Sigmoid colon (tissue), 7 donors: ENCODE measurements around the gene SRSF7. TPM values are rescaled to one million over a fixed set of nuclear protein-coding genes. Genes with fewer than 3 reads are reported as not detected.
A peak's percentile ranks its signal among the peaks of the same experiment; 100 is the strongest.

Experiments used
- DNase-seq: peaks from one replicate; pipeline ENCODE4 v3.0.0-alpha.2; 2019
- H3K27ac ChIP-seq, 4 donors: fragments of 200-600 bp; sonication (generic); one replicate each; pipeline ENCODE4 v1.5.1; 2016 to 2019; ENCODE audit warnings: mild to moderate bottlenecking in 1 of 4
- H3K27me3 ChIP-seq, 3 donors: fragments of 200-600 bp; sonication (generic); one replicate each; pipeline ENCODE4 v1.5.1; 2019; ENCODE audit warnings: mild to moderate bottlenecking in 1 of 3
- H3K36me3 ChIP-seq, 4 donors: fragments of 200-600 bp; sonication (generic); one replicate each; pipeline ENCODE4 v1.5.1; 2016 to 2019
- H3K4me1 ChIP-seq, 4 donors: fragments of 200-600 bp; sonication (generic); one replicate each; pipeline ENCODE4 v1.5.1; 2017 to 2019
- H3K4me3 ChIP-seq, 4 donors: fragments of 200-600 bp; sonication (generic); one replicate each; pipeline ENCODE4 v1.5.1; 2017 to 2019; ENCODE audit warnings: mild to moderate bottlenecking in 2 of 4, moderate library complexity in 1 of 4
- H3K9me3 ChIP-seq, 4 donors: fragments of 200-600 bp in 3 of 4; sonication (generic) in 3 of 4; one replicate each; pipeline versions ENCODE4 v1.5.1 to v1.6.1; 2013 to 2019
- EP300 ChIP-seq, 4 donors: sonication (generic); formaldehyde crosslinking; IDR thresholded peaks; one replicate each; pipeline ENCODE4 v1.6.1; 2017; ENCODE audit warnings: antibody characterized with exemption in 4 of 4
- POLR2A ChIP-seq, 2 donors: fragments of 450-650 bp; IDR thresholded peaks; one replicate each; pipeline ENCODE4 v1.6.1; 2016; ENCODE audit warnings: antibody characterized with exemption in 2 of 2, mild to moderate bottlenecking in 2 of 2, moderate library complexity in 2 of 2
- POLR2AphosphoS5 ChIP-seq, 4 donors: sonication (generic); formaldehyde crosslinking; IDR thresholded peaks; one replicate each; pipeline ENCODE4 v1.6.1; 2017; ENCODE audit warnings: antibody characterized with exemption in 4 of 4
- WGBS, 2 donors: extraction: QIAGEN DNeasy Blood & Tissue Kit; methylation state at CpG; one replicate each; pipeline ENCODE4 v1.1.7; 2013; 5-methylcytosine and 5-hydroxymethylcytosine counted together
- intact Hi-C: fragments of 100-400 bp; cut with DNase I; formaldehyde crosslinking; loops from one replicate; pipeline ENCODE4 v1.15.1; 2023
- polyA plus RNA-seq, 3 donors: library from polyadenylated mRNA; stranded (reverse); fragments of 200-250 nt; gene quantifications; one replicate each; pipeline ENCODE4 v1.2.3, GENCODE V29; 2013
- total RNA-seq, 4 donors: library from RNA; depleted of rRNA; stranded (reverse); fragments of >200 nt; gene quantifications; one replicate each; pipeline ENCODE4 v1.1.0, GENCODE V29; 2016
- TF ChIP-seq, protein P1 (sequence below), 4 experiments: fragments of 450-650 bp in 3 of 4; fragments of 200-600 bp in 1 of 4; IDR thresholded peaks; one replicate each; pipeline ENCODE4 v1.5.1; 2016 to 2019; ENCODE audit warnings: antibody characterized with exemption in 4 of 4, mild to moderate bottlenecking in 3 of 4, moderate library complexity in 2 of 4
- donor health status: healthy with polysubstance abuse.
- donor health status: Bipolar disorder and iron deficiency.
- donor health status: healthy.

Gene SRSF7
- total and polyA plus RNA-seq, 7 donors, result 55.9 to 146 (median 83.8) TPM

DNA sequence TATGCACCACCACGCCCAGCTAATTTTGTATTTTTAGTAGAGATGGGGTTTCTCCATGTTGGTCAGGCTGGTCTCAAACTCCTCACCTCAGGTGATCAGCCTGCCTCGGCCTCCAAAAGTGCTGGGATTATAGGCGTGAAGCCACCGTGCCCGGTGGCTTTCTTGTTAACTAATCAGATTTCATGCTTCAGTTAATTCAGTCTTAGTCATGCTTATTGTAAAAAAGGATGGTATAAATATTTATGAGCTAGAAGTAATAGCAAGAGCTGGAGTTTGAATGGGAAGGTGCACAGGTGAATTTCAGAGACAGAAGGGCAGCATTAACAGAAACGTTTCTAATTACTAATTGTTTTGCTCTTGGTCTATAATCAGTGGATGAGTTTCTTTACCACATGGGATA, 37.1 kb upstream of the SRSF7 start:
- intact Hi-C loops, result no loop called here
- no peaks in the 10 kb centered on the region for H3K4me1 ChIP-seq
- H3K27ac ChIP-seq, result no peak overlapping the region
- no peaks in the 10 kb centered on the region for H3K9me3 ChIP-seq
- H3K4me3 ChIP-seq, result no peak overlapping the region
- no peaks in the 10 kb centered on the region for H3K27me3 ChIP-seq
- TF ChIP-seq, protein P1, sequence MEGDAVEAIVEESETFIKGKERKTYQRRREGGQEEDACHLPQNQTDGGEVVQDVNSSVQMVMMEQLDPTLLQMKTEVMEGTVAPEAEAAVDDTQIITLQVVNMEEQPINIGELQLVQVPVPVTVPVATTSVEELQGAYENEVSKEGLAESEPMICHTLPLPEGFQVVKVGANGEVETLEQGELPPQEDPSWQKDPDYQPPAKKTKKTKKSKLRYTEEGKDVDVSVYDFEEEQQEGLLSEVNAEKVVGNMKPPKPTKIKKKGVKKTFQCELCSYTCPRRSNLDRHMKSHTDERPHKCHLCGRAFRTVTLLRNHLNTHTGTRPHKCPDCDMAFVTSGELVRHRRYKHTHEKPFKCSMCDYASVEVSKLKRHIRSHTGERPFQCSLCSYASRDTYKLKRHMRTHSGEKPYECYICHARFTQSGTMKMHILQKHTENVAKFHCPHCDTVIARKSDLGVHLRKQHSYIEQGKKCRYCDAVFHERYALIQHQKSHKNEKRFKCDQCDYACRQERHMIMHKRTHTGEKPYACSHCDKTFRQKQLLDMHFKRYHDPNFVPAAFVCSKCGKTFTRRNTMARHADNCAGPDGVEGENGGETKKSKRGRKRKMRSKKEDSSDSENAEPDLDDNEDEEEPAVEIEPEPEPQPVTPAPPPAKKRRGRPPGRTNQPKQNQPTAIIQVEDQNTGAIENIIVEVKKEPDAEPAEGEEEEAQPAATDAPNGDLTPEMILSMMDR (IDR thresholded peaks at IDR 0.05), result no peak
- TF ChIP-seq EP300 (IDR thresholded peaks at IDR 0.05), result no peak
- TF ChIP-seq POLR2AphosphoS5 (IDR thresholded peaks at IDR 0.05), result no peak
- no peak for TF ChIP-seq POLR2A (IDR thresholded peaks at IDR 0.05)
- DNase-seq, result no peak
- H3K36me3 ChIP-seq, result no peaks in the 10 kb centered on the region
- 92 to 93% methylated on average over 6 of the region's 6 CpGs for WGBS, 2 donors

DNA sequence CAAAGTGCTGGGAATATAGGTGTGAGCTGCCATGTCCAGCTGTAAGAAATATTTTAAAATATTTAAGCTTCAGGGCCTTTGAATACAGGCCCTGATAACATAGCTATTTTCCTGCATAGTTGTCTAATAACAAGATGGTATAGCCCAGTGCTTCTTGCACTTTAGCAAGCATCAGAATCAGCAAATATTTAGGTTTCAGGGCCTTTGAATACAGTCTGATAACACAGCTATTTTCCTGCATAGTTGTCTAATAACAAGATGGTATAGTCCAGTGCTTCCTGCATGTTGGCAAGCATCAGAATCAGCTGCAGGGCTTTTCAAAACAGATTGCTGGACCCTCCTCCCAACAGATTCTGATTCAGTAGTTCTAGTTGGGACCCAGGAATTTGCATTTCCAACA, 32.4 kb upstream of the SRSF7 start:
- Histone ChIP-seq H3K27ac (no peak overlapping the region), H3K9me3 (no peaks in the 10 kb centered on the region), H3K4me3 (no peak overlapping the region), H3K27me3 (no peaks in the 10 kb centered on the region), H3K36me3 (peaks cover 2 to 19% (median 7%) of the 10 kb centered on the region in 4 donors), H3K4me1 (peaks cover 0 to 8% (median 7%) of the 10 kb centered on the region in 4 donors)
- intact Hi-C loops, result no loop called here
- no peak for DNase-seq
- TF ChIP-seq POLR2AphosphoS5 (IDR thresholded peaks at IDR 0.05), result no peak
- TF ChIP-seq, protein P1 (IDR thresholded peaks at IDR 0.05), result no peak

DNA sequence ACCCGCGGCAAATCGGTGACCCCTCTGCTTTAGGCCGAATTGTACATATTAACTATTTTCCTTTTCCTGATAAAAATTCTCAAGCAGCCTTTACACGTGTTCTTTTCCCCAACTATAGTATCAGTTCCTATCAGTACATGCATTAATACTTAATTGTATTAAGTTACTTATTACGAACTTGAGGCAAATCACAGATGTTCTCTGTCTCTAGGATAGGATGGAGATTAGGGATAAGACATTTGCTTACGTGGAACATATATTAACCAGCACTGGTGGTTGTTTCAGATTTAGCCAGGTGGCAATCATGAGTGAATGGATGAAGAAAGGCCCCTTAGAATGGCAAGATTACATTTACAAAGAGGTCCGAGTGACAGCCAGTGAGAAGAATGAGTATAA, 27.5 kb upstream of the SRSF7 start:
- TF ChIP-seq, protein P1 (IDR thresholded peaks at IDR 0.05), result no peak
- TF ChIP-seq POLR2A (IDR thresholded peaks at IDR 0.05) (no peak), EP300 (IDR thresholded peaks at IDR 0.05) (no peak), POLR2AphosphoS5 (IDR thresholded peaks at IDR 0.05) (no peak)
- H3K9me3 ChIP-seq, result no peaks in the 10 kb centered on the region
- intact Hi-C loops, result loop anchor here (2.0 kb wide), 1 partner anchor 28 kb away; the partner anchor contains the start of gene SRSF7
- H3K36me3 ChIP-seq, result peaks cover 2 to 19% (median 7%) of the 10 kb centered on the region in 4 donors
- WGBS, 2 donors, result 13 to 20% methylated on average over 8 of the region's 8 CpGs
- peaks cover 0 to 11% (median 8%) of the 10 kb centered on the region in 4 donors for H3K4me1 ChIP-seq
- H3K27me3 ChIP-seq, result no peaks in the 10 kb centered on the region
- peak overlapping the region; percentile 57 to 66 (median 60) for H3K4me3 ChIP-seq
- DNase-seq, result no peak
- peak overlapping the region; percentile 73 to 80 (median 78) for H3K27ac ChIP-seq

DNA sequence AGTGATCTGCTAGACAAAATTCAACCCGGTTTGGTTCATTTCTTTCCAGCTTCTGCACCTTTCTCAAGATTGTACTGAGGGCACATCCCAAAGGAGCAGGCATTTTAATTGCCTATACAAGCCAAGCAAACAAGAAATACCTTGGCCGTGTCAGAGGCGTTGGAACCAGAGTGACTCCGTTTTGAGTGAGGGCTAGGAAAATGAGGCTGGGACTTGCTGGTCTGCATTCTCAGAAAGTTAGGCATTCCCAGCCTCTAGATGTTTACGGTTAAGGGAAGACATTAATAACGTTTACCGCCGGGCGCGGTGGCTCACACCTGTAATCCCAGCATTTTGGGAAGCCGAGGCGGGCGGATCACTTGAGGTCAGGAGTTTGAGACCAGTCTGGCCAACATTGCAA, 25.4 kb upstream of the SRSF7 start:
- peaks cover 0 to 11% (median 8%) of the 10 kb centered on the region in 4 donors for H3K4me1 ChIP-seq
- H3K9me3 ChIP-seq, result no peaks in the 10 kb centered on the region
- no peak overlapping the region for H3K4me3 ChIP-seq
- 76 to 84% methylated on average over 13 of the region's 13 CpGs for WGBS, 2 donors
- H3K36me3 ChIP-seq, result peaks cover 2 to 10% (median 5%) of the 10 kb centered on the region in 4 donors
- TF ChIP-seq, protein P1 (IDR thresholded peaks at IDR 0.05), result no peak
- no peak for TF ChIP-seq EP300 (IDR thresholded peaks at IDR 0.05)
- TF ChIP-seq POLR2AphosphoS5 (IDR thresholded peaks at IDR 0.05), result no peak
- TF ChIP-seq POLR2A (IDR thresholded peaks at IDR 0.05), result no peak
- no peak for DNase-seq
- intact Hi-C loops, result no loop called here
- no peaks in the 10 kb centered on the region for H3K27me3 ChIP-seq
- no peak overlapping the region for H3K27ac ChIP-seq

- intact Hi-C loops, result no loop called here
- TF ChIP-seq EP300 (IDR thresholded peaks at IDR 0.05) (no peak), POLR2AphosphoS5 (IDR thresholded peaks at IDR 0.05) (no peak), POLR2A (IDR thresholded peaks at IDR 0.05) (no peak)
- TF ChIP-seq, protein P1 (IDR thresholded peaks at IDR 0.05), result no peak
- WGBS, 2 donors, result 68 to 71% methylated on average over 7 of the region's 7 CpGs
- H3K36me3 ChIP-seq, result peaks cover 0 to 4% (median under 1%) of the 10 kb centered on the region in 4 donors
- no peak overlapping the region for H3K4me3 ChIP-seq
- H3K4me1 ChIP-seq, result peaks cover 0 to 11% (median 8%) of the 10 kb centered on the region in 4 donors
- no peaks in the 10 kb centered on the region for H3K9me3 ChIP-seq
- no peak for DNase-seq
- no peaks in the 10 kb centered on the region for H3K27me3 ChIP-seq
- no peak overlapping the region for H3K27ac ChIP-seq
These were observed 24.7 kb upstream of the SRSF7 start for GRCh38 chr2:38775921-38776225.
